Keratinocyte (primary cell): ENCODE data around the gene ITGB2.

Source experiments
- EZH2 ChIP-seq: IDR thresholded peaks from one replicate; pipeline ENCODE4 v1.6.1; 2012; ENCODE audit warnings: inconsistent platforms, mild to moderate bottlenecking, low read length, moderate library complexity
- TF ChIP-seq, protein P1 (sequence below), 3 experiments: IDR thresholded peaks in 1 of 3; conservative IDR thresholded peaks in 1 of 3; optimal IDR thresholded peaks in 1 of 3; 2 replicates in 2 of 3; 3 replicates in 1 of 3; pipeline versions ENCODE3 to v1.5.1; 2011; ENCODE audit warnings: low read length in 3 of 3, mild to moderate bottlenecking in 3 of 3, moderate library complexity in 2 of 3, control low read depth in 1 of 3, inconsistent platforms in 1 of 3; ENCODE audit not compliant: insufficient read depth in 2 of 3; ENCODE audit errors: extremely low read depth in 1 of 3

DNA sequence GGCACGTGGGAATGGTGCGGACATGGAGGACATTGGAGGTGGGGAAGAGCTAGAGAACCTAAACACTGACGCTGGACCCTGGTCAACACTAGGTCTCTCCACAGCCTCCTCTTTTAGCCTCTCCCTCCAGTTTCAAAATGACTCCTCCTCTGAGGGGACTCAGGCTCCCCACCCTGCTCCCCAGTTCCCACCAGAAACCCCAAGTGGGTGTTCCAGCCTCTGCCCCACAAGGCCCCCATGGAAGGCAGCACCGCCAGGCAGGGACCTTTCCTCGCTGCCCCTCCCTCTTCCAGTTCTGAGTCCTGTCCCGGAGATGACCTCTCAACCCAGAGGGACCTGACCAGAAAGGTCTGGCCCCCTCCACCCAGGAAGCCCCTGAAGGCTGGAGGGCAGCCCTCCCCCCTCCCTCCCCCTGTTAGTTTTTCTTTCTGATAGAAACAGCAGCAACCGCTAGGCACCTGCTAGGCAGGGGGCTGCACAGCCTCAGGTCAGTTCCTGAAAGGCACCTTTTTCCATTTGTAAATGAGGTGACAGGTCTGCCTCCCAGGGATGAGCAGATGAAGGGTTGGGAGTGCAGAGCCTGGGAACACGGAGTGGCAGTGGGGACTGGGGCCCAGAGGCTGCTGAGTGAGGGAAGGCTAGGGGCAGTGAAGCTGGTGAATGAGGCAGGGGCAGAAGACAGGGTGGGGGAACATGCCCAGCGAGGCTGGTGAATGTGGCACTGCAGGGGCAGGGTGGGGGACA is 9.3 kb upstream of the ITGB2 start:
- TF ChIP-seq, protein P1, sequence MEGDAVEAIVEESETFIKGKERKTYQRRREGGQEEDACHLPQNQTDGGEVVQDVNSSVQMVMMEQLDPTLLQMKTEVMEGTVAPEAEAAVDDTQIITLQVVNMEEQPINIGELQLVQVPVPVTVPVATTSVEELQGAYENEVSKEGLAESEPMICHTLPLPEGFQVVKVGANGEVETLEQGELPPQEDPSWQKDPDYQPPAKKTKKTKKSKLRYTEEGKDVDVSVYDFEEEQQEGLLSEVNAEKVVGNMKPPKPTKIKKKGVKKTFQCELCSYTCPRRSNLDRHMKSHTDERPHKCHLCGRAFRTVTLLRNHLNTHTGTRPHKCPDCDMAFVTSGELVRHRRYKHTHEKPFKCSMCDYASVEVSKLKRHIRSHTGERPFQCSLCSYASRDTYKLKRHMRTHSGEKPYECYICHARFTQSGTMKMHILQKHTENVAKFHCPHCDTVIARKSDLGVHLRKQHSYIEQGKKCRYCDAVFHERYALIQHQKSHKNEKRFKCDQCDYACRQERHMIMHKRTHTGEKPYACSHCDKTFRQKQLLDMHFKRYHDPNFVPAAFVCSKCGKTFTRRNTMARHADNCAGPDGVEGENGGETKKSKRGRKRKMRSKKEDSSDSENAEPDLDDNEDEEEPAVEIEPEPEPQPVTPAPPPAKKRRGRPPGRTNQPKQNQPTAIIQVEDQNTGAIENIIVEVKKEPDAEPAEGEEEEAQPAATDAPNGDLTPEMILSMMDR (optimal IDR thresholded peaks at IDR 0.05 in 1 of 3, IDR thresholded peaks at IDR 0.05 in 1 of 3, conservative IDR thresholded peaks at IDR 0.05 in 1 of 3; ENCODE audit: extremely low read depth in 1 of 3, insufficient read depth in 2 of 3, low read length in 3 of 3): no peak
- TF ChIP-seq EZH2: no peak
